ENCODE results near the gene HOXB4.

GRCh38 chr17:48579760-48580554 is 1.8 kb upstream of the HOXB4 start:
- TF ChIP-seq CTCF (IDR thresholded peaks at IDR 0.05) (no peak), POLR2A (IDR thresholded peaks at IDR 0.05) (no peak)
